Endothelial cell (in vitro differentiated cells): ENCODE measurements around the gene WDR76. TPM values are rescaled to one million over a fixed set of nuclear protein-coding genes. Genes with fewer than 3 reads are reported as not detected.

Experiments used
- DNase-seq: peaks from one replicate; pipeline ENCODE4 v3.0.0; 2021; ENCODE audit warnings: low spot score
- H3K27ac Mint-ChIP-seq: one replicate; pipeline ENCODE4 v1.8.0; 2021; ENCODE audit warnings: mixed read lengths, inconsistent platforms; ENCODE audit not compliant: unreplicated experiment
- H3K27me3 Mint-ChIP-seq: one replicate; pipeline ENCODE4 v1.8.0; 2021; ENCODE audit warnings: mild to moderate bottlenecking, moderate library complexity, mixed read lengths, inconsistent platforms; ENCODE audit not compliant: unreplicated experiment
- H3K36me3 Mint-ChIP-seq: one replicate; pipeline ENCODE4 v1.8.0; 2021; ENCODE audit warnings: mild to moderate bottlenecking, low read depth, mixed read lengths, inconsistent platforms; ENCODE audit not compliant: unreplicated experiment
- H3K4me1 Mint-ChIP-seq: one replicate; pipeline ENCODE4 v1.8.0; 2021; ENCODE audit warnings: mild to moderate bottlenecking, mixed read lengths, inconsistent platforms; ENCODE audit not compliant: unreplicated experiment
- H3K4me3 Mint-ChIP-seq: one replicate; pipeline ENCODE4 v1.8.0; 2021; ENCODE audit warnings: mild to moderate bottlenecking, mixed read lengths, inconsistent platforms; ENCODE audit not compliant: unreplicated experiment
- H3K9me3 Mint-ChIP-seq: one replicate; pipeline ENCODE4 v1.8.0; 2021; ENCODE audit warnings: mixed read lengths, inconsistent platforms; ENCODE audit not compliant: unreplicated experiment
- total RNA-seq: library from RNA; stranded (reverse); fragmentation: NEBNext Ultra II Directional; extraction: Animal tissue kit (Norgen Biotek cat#: 25700); gene quantifications from one replicate; pipeline ENCODE4 v1.2.1, GENCODE V29; 2021; ENCODE audit not compliant: unreplicated experiment
- TF ChIP-seq, protein P1 (sequence below): fragments of 200-600 bp; sonication (generic); IDR thresholded peaks from one replicate; pipeline ENCODE4 v1.5.0; 2021; ENCODE audit warnings: antibody characterized with exemption; ENCODE audit not compliant: unreplicated experiment

WDR76 gene
- total RNA-seq, 1 donor from 2014 or later = 4.8 TPM

- Mint-ChIP-seq H3K27me3 (no peaks in the 10 kb centered on the region), H3K4me1 (peaks cover 2% of the 10 kb centered on the region), H3K27ac (no peak overlapping the region), H3K9me3 (peaks cover 4% of the 10 kb centered on the region), H3K36me3 (no peaks in the 10 kb centered on the region), H3K4me3 (no peak overlapping the region)
- TF ChIP-seq, protein P1, sequence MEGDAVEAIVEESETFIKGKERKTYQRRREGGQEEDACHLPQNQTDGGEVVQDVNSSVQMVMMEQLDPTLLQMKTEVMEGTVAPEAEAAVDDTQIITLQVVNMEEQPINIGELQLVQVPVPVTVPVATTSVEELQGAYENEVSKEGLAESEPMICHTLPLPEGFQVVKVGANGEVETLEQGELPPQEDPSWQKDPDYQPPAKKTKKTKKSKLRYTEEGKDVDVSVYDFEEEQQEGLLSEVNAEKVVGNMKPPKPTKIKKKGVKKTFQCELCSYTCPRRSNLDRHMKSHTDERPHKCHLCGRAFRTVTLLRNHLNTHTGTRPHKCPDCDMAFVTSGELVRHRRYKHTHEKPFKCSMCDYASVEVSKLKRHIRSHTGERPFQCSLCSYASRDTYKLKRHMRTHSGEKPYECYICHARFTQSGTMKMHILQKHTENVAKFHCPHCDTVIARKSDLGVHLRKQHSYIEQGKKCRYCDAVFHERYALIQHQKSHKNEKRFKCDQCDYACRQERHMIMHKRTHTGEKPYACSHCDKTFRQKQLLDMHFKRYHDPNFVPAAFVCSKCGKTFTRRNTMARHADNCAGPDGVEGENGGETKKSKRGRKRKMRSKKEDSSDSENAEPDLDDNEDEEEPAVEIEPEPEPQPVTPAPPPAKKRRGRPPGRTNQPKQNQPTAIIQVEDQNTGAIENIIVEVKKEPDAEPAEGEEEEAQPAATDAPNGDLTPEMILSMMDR = no peak
- no peak for DNase-seq
These were observed 68.8 kb downstream of the WDR76 start for GRCh38 chr15:43895586-43895985.

DNA sequence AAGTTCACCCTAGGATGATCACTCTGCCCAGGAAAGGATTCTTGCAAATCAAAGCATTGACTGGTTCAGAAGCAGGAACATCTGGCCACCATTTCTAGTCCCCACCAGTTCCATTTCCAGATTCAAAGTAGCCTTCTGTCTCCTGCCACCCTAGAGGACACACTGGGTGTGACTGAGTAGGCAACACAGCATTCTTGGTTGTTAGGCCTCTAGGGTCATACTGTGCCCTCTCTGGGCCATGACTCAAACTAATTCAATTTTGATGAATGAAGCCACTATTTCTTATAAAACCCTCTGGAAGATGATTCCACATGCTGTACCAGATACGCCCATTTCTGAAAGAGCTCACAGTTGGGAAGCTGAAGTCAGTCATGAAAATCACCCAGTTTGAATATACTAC, 69.7 kb downstream of the WDR76 start:
- no peaks in the 10 kb centered on the region for H3K36me3 Mint-ChIP-seq
- DNase-seq = no peak
- no peak overlapping the region for H3K4me3 Mint-ChIP-seq
- peaks cover 10% of the 10 kb centered on the region for H3K4me1 Mint-ChIP-seq
- TF ChIP-seq, protein P1 = no peak
- H3K27me3 Mint-ChIP-seq = no peaks in the 10 kb centered on the region
- peaks cover 4% of the 10 kb centered on the region for H3K9me3 Mint-ChIP-seq
- H3K27ac Mint-ChIP-seq = no peak overlapping the region

DNA sequence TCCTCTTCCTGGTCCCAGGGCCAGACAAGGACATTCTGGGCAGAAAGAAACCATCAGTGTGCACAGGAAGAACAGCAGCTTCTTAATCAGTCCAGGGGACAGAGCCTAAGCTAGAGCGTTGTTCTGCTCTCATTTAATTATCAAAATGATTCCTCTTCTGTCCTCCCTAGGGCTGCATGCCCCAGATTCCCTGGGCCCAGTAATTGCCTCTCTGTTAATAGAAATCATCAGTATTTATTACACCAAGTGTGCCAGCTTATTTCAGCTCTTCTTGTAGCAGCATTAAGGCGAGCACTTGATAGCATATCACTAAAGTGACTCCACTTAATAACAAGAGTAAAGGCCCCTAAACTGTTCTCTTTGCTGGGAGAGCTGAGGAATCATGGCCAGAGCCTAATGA, 72.1 kb downstream of the WDR76 start:
- no peaks in the 10 kb centered on the region for H3K27me3 Mint-ChIP-seq
- H3K36me3 Mint-ChIP-seq = no peaks in the 10 kb centered on the region
- TF ChIP-seq, protein P1 = no peak
- peaks cover 4% of the 10 kb centered on the region for H3K9me3 Mint-ChIP-seq
- H3K4me1 Mint-ChIP-seq = peaks cover 11% of the 10 kb centered on the region
- no peak overlapping the region for H3K4me3 Mint-ChIP-seq
- H3K27ac Mint-ChIP-seq = no peak overlapping the region
- no peak for DNase-seq

- no peak for DNase-seq
- H3K27me3 Mint-ChIP-seq = no peaks in the 10 kb centered on the region
- no peaks in the 10 kb centered on the region for H3K36me3 Mint-ChIP-seq
- H3K9me3 Mint-ChIP-seq = peaks cover 4% of the 10 kb centered on the region
- TF ChIP-seq, protein P1 = no peak
- H3K4me3 Mint-ChIP-seq = no peak overlapping the region
- H3K27ac Mint-ChIP-seq = peak overlapping the region; percentile 48
- peaks cover 10% of the 10 kb centered on the region for H3K4me1 Mint-ChIP-seq
These were observed 73.1 kb downstream of the WDR76 start for GRCh38 chr15:43899928-43900327.

GRCh38 chr15:43900996-43901395, 74.2 kb downstream of the WDR76 start:
- Mint-ChIP-seq H3K4me3 (no peak overlapping the region), H3K4me1 (peaks cover 10% of the 10 kb centered on the region), H3K36me3 (no peaks in the 10 kb centered on the region), H3K27ac (no peak overlapping the region), H3K9me3 (peaks cover 4% of the 10 kb centered on the region), H3K27me3 (no peaks in the 10 kb centered on the region)
- TF ChIP-seq, protein P1 = no peak
- DNase-seq = no peak
